ENCODE measurements around the gene GSDME. TPM values are rescaled to one million over a fixed set of nuclear protein-coding genes. Genes with fewer than 3 reads are reported as not detected.

Gene GSDME
- total RNA-seq, 1 donor from 2014 or later, result 63.7 TPM

GRCh38 chr7:24652251-24652939 lies 104.9 kb downstream of the GSDME start:
- Histone ChIP-seq H3K27me3 (ENCODE audit: control insufficient read depth, insufficient read depth, low read length) (no peaks in the 10 kb centered on the region), H3K4me3 (ENCODE audit: low read depth, low read length) (no peak overlapping the region), H3K36me3 (ENCODE audit: control insufficient read depth, insufficient read depth, low read length) (no peaks in the 10 kb centered on the region)
- no peak for TF ChIP-seq CTCF (IDR thresholded peaks at IDR 0.05; ENCODE audit: insufficient read depth, low read length, severe bottlenecking)
- DNase-seq (ENCODE audit: low read depth) (no peak), FAIRE-seq (no peak)

Other genes with a start within 250 kb of the GSDME start
- 14.8 and 24.5 TPM in 2 replicates for gene PALS2, start 184.0 kb downstream of the GSDME start, total RNA-seq
- 19.7 and 25.0 TPM in 2 replicates for gene OSBPL3, start 222.7 kb upstream of the GSDME start, total RNA-seq

Data from bronchial epithelial cell (primary cell).